Measurements from ENCODE around the gene LAMC2. TPM values are rescaled to one million over a fixed set of nuclear protein-coding genes. Genes with fewer than 3 reads are reported as not detected.

LAMC2 gene
- total RNA-seq, 1 experiment from 2014 or later = 3.4 TPM

DNA sequence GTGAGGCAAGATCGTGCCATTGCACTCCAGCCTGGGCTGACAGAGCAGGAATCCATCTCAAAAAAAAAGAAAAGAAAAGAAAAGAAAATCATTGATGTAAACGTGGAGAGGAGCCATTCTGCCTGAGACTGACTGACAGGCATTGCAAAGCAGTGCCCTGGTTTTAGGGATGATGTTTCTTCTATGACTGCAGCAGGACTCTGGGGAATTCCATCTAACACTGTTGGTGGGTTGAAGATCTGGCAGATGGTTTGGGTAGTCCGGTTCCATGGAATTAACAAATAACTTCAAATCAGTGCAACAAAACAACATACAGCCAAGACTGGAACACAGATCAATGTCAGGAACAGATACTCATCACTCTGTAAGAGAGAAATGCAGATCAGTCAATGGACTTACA is 17.8 kb upstream of the LAMC2 start:
- no peak for DNase-seq (ENCODE audit: low read depth)

DNA sequence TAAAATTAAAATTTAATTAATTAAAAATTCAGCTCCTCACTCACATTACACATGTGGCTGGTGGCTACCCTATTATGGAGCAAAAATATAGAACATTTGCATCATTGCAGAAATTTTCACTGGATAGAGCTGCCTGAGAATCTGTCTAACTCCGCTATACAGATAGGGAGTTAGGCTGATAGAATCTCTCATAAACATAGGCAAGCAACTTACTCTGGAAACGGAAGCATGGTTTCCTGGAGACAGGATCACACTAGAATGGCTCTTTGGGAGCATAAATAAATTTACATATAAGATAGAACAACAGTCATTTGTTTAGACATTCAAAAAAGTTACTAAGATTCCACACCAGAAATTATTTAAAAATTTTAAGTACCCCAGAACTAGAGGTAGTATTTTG is 12.2 kb upstream of the LAMC2 start:
- DNase-seq (ENCODE audit: low read depth) = no peak

DNA sequence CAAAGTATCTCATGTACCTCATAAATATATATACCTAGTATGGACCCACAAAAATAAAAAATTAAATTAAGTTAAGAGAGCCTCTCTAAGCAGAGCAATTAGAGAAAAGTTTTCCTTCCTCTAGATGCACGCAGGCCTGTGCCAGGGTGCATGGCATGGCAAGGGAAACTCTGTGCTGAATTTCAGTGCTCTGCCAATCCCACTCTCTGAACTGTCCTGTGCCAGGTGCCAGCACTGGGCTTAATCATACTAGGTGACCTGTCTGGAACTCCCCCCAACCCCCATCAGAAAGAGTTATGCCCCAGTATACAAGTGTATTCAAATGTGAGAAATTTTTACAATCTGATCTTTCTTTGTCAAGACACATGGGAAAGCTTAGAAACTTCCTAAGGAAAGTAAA is 10.4 kb upstream of the LAMC2 start:
- no peak for DNase-seq (ENCODE audit: low read depth)

DNA sequence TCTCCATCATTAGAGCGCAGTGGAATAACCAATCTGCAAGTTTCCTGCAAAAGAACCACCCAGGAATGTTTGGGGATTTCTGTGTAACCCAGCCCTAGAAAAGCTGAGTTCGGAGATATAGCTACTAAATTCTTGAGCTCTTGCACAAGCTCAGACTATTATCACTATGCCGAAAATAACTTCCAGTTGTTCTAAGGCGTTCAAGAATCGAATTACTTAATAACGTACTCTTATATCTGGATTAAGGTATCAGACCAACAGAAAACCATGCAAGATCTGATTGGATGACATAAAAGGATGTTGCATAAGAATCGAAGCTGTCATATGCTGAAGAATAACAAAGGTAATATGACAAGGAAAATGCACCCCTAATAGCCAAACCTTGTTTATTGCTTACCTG is 7.5 kb upstream of the LAMC2 start:
- DNase-seq (ENCODE audit: low read depth) = no peak

DNA sequence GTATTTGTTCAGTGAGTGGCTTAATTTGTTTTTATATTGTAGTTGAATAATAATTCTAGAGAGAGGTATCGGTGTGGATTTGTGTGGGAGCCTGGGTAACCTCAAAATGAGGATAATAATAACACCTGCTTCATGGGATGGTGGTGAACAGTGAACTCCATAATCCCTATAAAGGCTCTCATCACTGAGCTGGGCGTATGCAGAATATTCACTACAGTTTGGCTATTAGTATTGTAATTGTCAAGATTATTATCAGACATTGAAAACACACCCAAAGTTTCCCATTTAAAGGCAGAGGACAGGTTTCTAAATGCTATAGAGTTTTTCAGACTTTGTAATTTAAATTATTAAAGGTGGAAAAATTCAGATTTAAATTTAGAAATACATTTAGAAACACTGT is 7.0 kb upstream of the LAMC2 start:
- DNase-seq (ENCODE audit: low read depth) = no peak

DNA sequence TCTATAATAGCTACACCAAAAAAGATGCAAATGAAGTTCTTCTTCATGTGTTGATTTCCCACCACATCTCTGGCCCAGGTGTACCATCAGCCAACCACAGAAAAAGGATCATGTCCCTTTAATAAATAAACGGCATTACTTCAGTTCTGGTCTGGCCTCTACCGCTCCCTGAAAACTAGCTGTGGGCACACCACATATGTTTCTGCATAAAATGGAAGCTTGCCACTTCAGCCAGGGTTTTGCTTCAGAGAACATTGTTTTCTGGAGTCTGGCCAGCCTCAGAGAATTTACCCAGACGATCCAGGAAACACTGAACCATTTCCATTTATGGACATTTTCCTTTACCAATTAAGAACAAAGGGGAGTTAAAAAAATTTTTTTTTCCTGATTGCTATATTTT is 5.8 kb upstream of the LAMC2 start:
- DNase-seq (ENCODE audit: low read depth) = peak; percentile 93

DNA sequence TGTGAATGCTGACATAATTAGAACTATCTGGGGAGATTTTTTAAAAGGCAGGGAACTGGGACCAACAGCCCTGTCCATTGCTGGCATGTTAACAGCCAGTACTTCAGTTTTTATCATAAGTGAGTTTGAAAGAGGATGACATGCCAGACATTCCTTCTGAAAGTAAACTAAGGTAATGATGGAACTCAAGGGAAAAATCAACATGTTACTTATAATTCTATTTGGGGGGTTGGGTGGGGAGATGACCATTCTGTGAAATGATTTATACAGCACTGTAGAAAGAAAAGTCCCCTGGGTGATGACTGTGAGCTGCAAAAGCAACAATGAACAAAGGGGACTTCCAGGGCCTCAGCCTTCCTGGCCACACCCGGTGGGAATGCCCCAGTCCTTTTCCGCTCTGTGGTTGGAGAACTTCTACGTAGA is 5.4 kb upstream of the LAMC2 start:
- DNase-seq (ENCODE audit: low read depth) = peak; percentile 86

DNA sequence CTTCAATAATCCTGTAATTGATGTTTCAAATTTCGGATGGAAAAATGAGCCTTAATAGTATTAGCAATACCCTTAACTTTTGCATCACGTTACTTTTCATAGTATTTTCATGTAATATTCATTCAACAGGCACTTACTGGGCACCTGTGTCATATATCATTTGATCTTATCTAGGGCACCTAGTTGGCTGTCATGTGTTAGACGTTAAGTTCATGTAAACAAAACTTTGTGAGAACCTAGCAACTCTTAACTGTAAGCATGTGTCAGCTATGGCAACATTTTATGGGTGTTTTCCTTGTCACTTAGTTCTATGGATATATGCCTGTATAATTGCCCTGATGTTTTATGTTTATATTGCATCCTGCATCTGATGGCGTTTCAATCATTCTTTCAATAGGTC is 777 bp downstream of the LAMC2 start:
- DNase-seq (ENCODE audit: low read depth) = no peak

DNA sequence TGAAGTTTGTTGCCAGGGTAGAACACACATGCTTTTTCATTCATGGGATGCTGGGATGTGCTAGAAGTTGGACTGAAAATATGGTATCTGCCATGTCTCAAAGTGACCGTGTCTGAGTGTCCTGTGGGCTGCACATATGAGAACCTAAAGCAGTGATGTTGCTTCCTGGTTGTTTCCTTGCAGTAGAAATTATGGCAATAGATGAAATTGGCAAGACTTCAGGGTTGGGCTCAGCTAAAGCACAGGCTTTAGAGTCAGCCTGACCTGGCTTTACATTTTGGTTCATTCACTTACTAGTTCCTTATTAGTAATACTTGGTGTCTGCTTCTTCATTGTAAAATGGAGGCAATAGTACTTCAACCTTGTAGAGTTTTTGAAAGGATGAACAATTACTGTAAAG is 2.2 kb downstream of the LAMC2 start:
- DNase-seq (ENCODE audit: low read depth) = no peak

DNA sequence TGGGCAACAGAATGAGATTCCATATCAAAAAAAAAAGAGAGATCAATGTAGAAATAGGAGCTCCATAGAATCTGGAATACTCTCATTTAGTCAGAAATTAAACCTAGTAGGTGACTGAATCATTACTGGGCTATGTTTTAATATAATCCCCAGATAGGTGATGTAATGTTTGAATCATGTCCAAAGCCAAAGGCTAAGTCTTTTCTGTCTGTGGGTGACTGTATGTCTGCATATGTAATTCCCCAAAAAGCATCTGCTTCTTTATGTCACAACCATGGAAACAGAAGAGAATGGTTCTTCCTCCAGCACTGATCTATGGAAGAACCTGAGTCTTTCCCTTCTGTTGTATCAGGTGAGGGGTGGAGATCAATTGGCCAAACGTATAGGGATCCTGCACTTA is 5.8 kb downstream of the LAMC2 start:
- DNase-seq (ENCODE audit: low read depth) = peak; percentile 90

DNA sequence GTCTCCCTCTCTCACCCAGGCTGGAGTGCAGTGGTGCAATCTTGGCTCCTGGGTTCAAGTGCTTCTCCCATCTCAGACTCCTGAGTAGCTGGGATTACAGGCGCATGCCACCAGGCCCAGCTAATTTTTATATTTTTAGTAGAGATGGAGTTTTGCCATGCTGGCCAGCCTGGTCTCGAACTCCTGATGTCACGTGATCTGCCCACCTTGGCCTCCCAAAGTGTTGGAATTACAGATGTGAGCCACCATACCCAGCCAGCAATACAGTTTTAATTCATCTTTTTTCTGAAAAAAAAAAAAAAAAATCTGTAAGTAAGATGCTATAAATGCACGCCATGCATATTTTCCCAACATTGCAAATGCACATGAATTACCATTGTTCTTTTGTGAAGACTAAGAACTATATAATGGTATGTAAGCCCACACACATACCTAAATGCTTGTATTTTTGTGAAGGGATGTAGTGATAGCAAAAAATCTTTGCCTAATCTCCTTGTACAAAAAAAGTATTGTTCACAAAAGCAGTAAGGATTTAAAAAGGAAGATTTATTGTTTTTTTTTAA is 8.0 kb downstream of the LAMC2 start:
- no peak for DNase-seq (ENCODE audit: low read depth)

DNA sequence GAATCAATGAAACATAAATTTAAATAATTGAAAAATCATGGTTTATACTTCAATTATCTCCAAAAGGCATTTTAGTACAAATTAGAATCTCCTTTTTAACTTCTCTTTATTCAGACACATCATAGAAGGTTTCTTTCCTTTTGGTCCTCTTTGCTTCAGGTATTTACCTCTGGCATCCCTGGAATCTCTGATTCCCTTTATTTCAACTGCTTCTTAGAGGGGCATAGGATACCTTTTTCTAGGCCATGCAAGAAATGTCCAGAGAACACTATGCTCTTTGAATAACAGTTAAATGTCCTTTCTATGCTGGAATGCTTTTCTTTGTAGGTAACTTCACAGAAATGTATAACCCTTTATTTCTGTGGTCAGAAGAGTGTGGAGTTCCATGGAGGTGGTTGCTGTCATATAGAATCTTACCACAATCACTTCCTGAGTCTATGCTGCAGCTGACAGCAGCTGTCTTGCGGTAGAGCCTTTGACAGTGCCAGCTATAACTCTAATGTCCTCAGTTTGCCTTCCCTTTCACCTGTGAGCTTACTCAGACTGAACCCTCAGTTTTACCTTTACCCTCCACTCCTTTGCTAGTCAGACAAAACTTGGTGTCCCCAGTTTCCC is 8.6 kb downstream of the LAMC2 start:
- DNase-seq (ENCODE audit: low read depth) = no peak

DNA sequence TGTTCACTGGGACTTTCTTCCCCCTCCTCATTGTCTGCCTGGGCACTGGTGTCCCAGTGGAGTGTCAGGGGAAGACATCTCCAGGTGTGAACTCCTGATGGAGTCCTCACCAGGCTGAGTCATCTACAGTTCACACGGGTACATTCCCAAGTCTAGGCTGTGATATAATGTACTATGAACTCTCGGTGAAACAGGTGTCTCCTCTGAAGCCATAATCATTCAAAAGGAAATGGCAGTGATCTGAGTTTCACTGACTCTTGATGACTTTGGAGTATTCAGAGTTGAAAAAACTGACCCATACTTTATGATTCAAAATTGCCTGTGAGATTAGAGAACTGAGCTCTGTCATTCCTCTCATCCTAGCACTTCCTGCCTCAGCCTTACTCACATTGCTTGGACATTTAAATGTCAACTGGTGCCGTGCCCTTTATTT is 9.1 kb downstream of the LAMC2 start:
- peak; percentile 62 for DNase-seq (ENCODE audit: low read depth)

DNA sequence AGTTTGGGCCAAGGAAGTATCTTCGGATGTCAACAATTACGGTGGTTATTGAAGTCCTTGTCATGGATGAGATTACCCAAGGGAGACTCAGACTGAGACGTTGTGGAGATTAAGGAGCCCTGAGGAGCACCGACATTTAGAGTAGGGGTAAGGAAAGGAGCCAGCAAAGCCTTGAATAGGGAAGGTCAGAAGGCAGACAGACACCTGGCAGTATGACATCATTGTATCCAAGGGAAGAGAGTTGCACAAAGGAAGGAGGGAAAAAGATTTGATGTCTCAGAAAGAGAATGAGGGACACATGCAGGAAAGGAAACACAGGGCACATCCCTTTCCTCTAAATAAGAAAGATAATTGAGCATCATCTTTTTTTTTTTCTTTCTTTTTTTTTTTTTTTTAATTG is 11.7 kb downstream of the LAMC2 start:
- DNase-seq (ENCODE audit: low read depth) = no peak

DNA sequence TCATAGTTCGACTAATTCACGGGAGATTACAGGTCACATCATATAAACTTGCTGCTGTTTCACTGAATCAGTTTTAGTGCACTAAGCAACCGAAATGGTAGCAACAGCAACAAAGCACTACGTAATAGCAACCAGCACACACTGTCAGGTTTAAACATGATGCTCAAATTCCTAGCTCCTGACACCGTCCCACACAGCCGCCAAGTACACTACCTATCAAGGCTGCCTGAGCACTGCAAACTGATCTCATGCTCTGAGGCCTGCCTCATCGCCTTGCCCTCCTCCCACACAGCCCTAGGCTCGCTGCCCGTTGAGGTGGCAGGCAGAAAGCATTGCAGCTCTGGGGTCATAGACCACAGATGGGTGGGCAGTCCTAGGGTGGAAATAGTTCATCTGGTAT is 12.4 kb downstream of the LAMC2 start:
- peak; percentile 61 for DNase-seq (ENCODE audit: low read depth)

DNA sequence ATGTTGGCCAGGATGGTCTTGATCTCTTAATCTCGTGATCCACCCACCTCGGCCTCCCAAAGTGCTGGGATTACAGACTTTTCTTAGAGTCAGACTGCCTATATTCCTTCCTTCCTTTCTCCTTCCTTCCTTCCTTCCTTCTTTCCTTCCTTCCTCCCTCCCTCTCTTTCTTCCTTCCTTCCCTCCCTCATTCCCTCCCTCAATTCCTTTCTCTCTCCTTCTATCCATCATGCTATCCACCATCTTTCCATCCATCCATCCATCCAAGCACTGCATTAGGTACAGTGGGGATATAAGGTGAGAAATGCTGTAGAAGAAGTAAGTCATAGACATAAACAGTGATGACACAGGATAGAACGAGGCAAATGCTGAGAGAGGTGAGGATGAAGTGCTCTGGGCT is 13.2 kb downstream of the LAMC2 start:
- no peak for DNase-seq (ENCODE audit: low read depth)

DNA sequence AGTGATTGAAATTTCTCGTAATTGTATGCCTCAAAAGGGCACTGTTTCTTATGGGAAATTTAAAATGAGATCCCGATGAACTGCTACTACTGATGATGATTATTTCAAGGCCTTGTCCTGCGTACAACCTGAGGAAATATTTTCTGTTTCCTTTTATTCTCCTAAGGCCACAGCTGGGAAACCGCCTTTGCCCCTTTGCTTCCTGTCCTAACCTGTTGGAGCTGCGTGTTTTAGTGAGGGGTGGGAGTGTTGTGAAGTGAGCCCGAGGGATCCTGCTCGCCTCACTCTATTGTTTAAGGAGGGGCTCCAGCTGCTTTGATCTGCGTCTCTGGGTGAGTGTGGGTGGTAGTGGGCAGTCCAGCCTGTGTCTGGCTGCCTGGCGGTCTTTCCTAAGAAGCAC is 14.4 kb downstream of the LAMC2 start:
- no peak for DNase-seq (ENCODE audit: low read depth)

DNA sequence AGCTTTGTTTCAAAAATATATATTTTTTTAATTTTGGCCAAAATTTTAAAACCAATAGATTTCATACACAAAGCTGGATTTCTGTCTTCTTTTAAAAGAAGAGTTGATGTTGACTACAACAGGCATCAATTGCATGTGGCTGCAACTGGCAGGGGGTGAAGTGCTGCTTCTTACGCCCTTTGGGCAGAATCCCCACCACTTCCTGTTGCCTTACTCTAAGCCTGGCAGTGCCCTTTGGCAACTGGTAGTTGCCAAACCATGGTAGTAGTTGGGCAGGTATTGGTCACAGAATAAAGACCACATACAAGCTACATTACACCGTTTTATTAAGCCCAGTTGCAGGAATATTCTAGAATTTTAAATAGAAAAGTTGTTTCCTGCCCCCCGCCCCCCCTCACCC is 17.0 kb downstream of the LAMC2 start:
- DNase-seq (ENCODE audit: low read depth) = peak; percentile 56

DNA sequence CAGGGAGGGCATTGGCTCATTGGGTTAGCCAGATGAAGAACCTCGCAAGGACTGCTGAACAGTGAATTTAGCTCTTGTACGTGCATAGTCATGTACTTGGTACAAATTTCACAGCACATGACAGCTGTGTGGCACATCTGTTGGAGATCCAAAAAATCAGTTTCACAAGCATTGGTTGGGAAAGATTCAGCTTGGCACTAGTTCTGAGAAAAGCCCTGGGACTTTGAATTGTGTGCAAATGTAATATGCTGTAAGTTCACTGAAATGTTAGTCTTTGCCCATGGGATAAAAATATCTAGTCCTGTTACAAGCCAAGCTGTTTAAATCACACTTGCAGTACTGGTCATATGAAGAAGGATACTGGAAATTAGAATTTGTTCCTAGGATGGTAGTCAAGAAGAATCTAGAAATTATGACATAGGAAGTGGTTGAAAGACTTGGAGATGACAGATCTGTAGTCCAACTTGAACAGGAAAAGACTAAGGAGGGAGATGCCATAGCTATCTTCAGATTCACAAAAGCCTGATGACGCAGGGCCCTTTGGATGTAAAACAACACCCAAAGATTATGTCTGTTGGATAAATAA is 19.2 kb downstream of the LAMC2 start:
- no peak for DNase-seq (ENCODE audit: low read depth)

DNA sequence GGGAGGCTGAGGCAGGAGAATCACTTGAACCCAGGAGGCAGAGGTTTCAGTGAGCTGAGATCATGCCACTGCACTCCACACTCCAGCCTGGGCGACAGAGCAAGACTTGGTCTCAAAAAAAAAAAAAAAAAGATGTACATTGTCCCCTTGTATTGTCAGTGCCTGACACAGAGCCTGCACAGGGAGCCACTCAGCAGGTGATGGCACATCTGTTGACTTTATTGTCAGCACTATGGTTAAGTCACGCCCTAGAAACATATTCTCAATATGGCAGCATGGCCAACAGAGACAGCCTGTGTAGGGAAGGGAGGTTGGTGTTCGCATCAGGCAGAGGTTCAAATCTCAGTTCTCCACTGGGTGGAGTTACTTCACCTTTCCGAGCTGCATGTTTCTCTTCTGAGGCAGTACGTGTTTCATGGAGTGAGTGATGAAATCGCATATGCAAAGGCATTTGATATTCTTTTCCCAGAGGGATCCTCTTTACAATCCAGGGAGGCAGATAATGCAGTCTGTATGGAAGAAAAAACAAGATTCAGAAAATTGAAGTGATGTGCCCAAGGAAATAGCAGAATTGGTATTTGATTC is 20.6 kb downstream of the LAMC2 start:
- no peak for DNase-seq (ENCODE audit: low read depth)

DNA sequence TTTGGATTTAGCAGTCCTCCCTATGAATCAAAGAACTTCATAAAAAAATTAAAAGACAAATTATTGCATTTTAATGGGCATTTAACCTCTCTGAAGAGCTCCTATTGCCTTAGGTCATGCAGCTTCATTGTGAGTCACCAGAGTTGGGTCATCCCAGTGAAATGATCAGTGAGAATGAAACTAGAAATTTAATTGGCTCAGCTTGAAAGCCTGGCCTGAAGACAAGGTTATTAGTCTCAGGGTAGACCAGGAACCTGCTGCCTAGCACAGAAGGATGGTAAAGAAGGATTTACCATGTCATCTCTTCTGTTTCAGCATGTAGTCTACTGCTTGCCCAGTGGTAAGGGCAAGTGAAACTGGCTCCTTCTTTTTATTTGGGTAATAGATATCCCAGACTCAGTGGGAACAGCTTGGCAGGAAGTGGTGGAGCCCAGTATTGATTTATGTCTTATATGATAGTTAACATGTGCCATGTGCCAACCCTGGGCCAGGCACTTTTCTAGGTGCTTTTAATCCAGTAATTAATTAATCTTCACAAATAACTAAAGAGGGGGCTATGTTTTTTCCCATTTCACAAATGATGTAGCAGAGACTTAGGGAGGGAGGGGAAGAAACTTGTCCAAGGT is 23.6 kb downstream of the LAMC2 start:
- DNase-seq (ENCODE audit: low read depth) = peak; percentile 96

DNA sequence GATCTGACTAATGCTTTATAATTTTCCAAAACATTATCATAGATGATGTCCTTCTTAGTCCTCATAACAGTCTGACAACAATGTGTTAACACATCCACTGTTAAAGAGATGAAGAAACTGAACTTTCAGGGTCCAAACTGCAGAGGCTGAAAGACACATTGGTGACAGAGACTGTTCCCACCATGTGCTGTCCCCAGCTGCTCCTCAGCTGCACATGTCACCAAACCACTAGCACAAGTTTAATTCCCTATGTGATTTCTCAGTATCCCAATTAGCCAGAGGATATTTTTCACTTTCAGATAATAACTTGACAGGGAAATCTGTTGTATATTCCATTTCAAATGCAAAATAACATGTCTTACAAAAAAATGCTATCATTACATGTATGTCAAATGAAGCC is 24.6 kb downstream of the LAMC2 start:
- DNase-seq (ENCODE audit: low read depth) = no peak

DNA sequence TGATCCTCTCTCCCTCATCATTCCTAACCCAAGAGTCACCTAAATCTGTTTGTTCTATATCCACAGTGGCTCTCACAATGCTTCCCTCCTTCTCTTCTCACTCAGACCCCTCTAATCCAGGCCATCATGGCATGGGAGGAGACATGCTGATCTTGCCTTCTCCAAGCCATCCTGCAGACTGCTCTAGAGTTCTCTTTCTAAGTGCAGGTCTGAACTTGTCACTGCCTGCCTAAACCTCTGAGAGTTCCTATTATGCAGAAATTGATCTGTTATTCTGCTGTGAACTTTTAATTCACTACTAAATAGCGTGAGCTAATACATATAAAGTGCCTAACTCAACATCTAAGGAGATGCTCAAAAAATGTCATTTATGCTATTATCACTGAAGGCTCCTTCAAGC is 26.8 kb downstream of the LAMC2 start:
- no peak for DNase-seq (ENCODE audit: low read depth)
